ENCODE measurements around the gene S1PR4.

DNA sequence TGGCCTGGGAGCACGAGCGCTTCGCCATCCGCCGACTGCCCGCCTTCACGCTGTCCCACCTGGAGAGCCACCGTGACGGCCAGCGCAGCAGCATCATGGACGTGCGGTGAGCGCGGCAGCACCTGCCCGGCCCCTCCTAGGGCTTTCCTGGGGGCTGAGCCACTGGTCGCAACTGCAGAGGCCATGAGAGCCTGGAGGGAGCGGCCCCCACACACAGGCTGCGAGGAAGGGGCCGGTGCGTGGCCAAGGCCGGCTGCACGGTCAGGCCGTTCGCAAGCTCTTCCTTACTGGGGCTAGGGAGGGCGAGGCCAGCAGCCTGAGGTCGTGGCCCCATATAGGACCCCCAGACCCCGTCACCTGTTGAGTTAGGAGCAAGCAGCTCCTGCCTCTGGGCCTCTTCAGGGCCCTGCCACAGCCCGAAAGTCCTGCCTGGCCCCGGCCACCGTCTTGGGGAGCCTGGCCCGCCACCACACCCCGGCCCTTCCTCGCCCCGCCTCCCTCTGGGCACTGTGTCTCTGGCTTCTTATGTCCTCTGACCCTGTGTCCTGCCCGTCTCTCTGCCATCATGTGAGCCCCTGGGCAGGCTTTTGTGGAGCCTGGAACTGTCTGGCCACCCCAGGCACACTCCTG, 26.2 kb downstream of the S1PR4 start:
- TF ChIP-seq FOXA1 (IDR thresholded peaks at IDR 0.05; ENCODE audit: borderline replicate concordance) (no peak), LEF1 (IDR thresholded peaks at IDR 0.05) (no peak), CREB1 (IDR thresholded peaks at IDR 0.05) (no peak), CREB1 (CRISPR knock-in tag; IDR thresholded peaks at IDR 0.05) (no peak), NFIX (CRISPR knock-in tag; IDR thresholded peaks at IDR 0.05; ENCODE audit: low read depth) (no peak), CEBPB (tag; IDR thresholded peaks at IDR 0.05) (no peak)

All from K562 (cell line).